ENCODE results near the gene NAA80. TPM values are rescaled to one million over a fixed set of nuclear protein-coding genes. Genes with fewer than 3 reads are reported as not detected.

Gene NAA80
- total RNA-seq, 3 donors from 2014 or later (not counting 1 experiment from before 2014, with no cell fraction given) = 22.2 to 30.3 (median 29.6) TPM

DNA sequence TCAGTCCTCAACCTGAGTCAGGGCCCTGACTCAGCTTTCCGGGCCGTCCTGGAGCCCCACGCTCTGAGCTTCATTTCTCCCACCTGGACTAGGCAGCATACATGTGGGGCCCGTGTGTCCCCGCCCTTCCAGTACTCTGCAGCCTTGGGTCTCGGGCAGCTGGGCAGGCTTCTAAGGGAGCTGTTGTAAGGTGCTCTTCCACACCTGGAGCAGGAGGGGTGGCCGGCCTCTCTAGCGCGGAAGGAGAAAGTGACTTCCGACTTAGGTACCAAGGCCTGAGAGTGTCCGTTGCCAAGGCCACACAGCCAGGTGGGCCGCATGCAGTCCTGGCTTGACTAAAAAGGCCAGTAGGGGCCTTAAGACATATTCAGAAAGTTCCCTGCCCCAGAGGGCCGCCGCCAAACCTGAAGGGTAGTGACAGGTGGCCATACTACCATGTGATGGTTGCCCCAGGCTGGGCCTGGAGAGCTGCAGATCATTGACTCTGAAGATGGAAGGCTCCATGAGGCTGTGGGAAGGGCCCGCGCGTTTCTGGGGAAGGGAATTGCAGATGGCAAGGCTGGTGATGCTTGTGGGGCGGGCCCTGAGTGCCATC is 39.7 kb downstream of the NAA80 start:
- peak overlapping the region; percentile 71 to 84 for H3K27ac Mint-ChIP-seq
- no peak for DNase-seq
- WGBS (ENCODE audit: insufficient coverage) = 64% methylated on average over 18 of the region's 18 CpGs
- Histone ChIP-seq H3K9me3 (ENCODE audit: control insufficient read depth, insufficient read depth, low read length) (no peaks in the 10 kb centered on the region), H3K27me3 (ENCODE audit: control insufficient read depth, insufficient read depth, low read length) (no peaks in the 10 kb centered on the region), H3K4me3 (ENCODE audit: low read length) (no peak overlapping the region), H3K27ac (ENCODE audit: low read length) (peak overlapping the region; percentile 43), H3K36me3 (ENCODE audit: control insufficient read depth, insufficient read depth, low read length) (peaks cover 42% of the 10 kb centered on the region), H3K4me1 (ENCODE audit: control insufficient read depth, insufficient read depth, low read length) (peaks cover 27% of the 10 kb centered on the region)
- H3K27me3 Mint-ChIP-seq (ENCODE audit: low read depth in 2 of 2) = no peaks in the 10 kb centered on the region
- peaks cover 5 to 20% of the 10 kb centered on the region in 2 donors for H3K4me1 Mint-ChIP-seq
- peak in 2 of 3 donors; percentile 11 to 15 for ATAC-seq
- peak overlapping the region; percentile 77 for H3K4me3 Mint-ChIP-seq
- no peaks in the 10 kb centered on the region for H3K9me3 Mint-ChIP-seq
- no peaks in the 10 kb centered on the region for H3K36me3 Mint-ChIP-seq
- intact Hi-C loops (cut with micrococcal nuclease) = loop anchor here (1.0 kb wide), 3 partner anchors 13 to 33 kb away; partner anchors contain the start of gene IFRD2
- TF ChIP-seq, protein P1, sequence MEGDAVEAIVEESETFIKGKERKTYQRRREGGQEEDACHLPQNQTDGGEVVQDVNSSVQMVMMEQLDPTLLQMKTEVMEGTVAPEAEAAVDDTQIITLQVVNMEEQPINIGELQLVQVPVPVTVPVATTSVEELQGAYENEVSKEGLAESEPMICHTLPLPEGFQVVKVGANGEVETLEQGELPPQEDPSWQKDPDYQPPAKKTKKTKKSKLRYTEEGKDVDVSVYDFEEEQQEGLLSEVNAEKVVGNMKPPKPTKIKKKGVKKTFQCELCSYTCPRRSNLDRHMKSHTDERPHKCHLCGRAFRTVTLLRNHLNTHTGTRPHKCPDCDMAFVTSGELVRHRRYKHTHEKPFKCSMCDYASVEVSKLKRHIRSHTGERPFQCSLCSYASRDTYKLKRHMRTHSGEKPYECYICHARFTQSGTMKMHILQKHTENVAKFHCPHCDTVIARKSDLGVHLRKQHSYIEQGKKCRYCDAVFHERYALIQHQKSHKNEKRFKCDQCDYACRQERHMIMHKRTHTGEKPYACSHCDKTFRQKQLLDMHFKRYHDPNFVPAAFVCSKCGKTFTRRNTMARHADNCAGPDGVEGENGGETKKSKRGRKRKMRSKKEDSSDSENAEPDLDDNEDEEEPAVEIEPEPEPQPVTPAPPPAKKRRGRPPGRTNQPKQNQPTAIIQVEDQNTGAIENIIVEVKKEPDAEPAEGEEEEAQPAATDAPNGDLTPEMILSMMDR (IDR thresholded peaks at IDR 0.05) = no peak

DNA sequence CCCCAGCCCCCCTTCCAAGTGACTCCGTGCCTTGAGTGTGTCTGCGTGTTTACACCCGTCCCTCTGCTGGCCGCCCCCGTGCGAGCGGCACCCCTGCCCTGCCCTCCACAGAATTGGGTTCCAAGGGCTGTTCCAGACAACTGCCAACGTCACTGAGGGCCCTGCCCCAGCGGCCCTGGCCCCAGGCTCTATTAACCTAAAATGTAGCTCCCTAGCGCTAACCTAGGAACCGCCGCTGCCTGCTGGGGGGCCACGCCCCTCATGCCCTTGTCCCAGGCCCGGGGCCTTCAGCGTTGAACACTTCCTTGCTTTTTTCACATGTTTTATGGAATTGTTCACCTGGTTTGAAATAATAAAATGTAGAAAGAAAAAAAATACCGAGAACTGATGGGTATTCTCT is 40.2 kb downstream of the NAA80 start:
- ATAC-seq (no peak), DNase-seq (no peak)
- H3K36me3 ChIP-seq (ENCODE audit: control insufficient read depth, insufficient read depth, low read length) = peaks cover 47% of the 10 kb centered on the region
- Mint-ChIP-seq H3K27me3 (ENCODE audit: low read depth in 2 of 2) (no peaks in the 10 kb centered on the region), H3K27ac (peak overlapping the region; percentile 54 to 71), H3K36me3 (no peaks in the 10 kb centered on the region), H3K4me3 (peak overlapping the region; percentile 45), H3K4me1 (peaks cover 5 to 24% of the 10 kb centered on the region in 2 donors), H3K9me3 (no peaks in the 10 kb centered on the region)
- TF ChIP-seq, protein P1 (IDR thresholded peaks at IDR 0.05) = no peak
- WGBS (ENCODE audit: insufficient coverage) = 90% methylated on average over 16 of the region's 16 CpGs
- H3K4me3 ChIP-seq (ENCODE audit: low read length) = no peak overlapping the region
- intact Hi-C loops (cut with micrococcal nuclease) = no loop called here
- no peaks in the 10 kb centered on the region for H3K9me3 ChIP-seq (ENCODE audit: control insufficient read depth, insufficient read depth, low read length)
- H3K27me3 ChIP-seq (ENCODE audit: control insufficient read depth, insufficient read depth, low read length) = no peaks in the 10 kb centered on the region
- H3K4me1 ChIP-seq (ENCODE audit: control insufficient read depth, insufficient read depth, low read length) = peaks cover 33% of the 10 kb centered on the region
- H3K27ac ChIP-seq (ENCODE audit: low read length) = no peak overlapping the region

DNA sequence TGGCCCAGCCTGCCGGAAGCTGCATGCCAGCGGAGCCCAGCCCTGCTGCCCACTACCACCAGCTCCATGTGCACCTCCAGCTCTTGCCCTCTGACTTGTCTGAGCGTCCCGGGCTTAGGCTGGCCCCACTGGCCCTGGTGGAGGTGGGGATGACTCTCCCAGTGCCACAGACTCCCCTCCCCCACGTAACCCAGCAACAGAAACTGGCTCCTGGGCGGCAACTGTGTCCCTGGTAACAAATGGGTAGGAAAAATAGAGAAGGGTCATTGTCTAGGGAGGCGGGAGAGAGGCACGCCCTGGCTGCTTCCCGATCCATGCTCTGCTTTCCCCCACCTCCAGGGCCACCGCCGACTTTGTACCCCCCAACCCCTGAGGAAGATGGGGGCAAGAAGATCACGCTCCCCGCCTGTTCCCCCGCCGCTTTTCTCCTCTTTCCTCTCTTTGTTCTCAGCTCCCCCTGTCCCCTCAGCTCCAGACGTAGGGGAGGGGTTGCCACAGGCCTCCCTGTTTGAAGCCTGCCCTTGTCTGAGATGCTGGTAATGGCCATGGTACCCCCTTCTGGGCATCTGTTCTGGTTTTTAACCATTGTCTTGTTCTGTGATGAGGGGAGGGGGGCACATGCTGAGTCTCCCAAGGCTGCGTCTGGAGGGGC is 41.0 kb downstream of the NAA80 start:
- peaks cover 53% of the 10 kb centered on the region for H3K36me3 ChIP-seq (ENCODE audit: control insufficient read depth, insufficient read depth, low read length)
- peak overlapping the region; percentile 54 to 71 for H3K27ac Mint-ChIP-seq
- peak overlapping the region; percentile 17 for H3K4me3 Mint-ChIP-seq

More for the DNA sequence above, 41.0 kb downstream of the NAA80 start:
- H3K27me3 ChIP-seq (ENCODE audit: control insufficient read depth, insufficient read depth, low read length) = no peaks in the 10 kb centered on the region
- DNase-seq = no peak
- Mint-ChIP-seq H3K9me3 (no peaks in the 10 kb centered on the region), H3K27me3 (ENCODE audit: low read depth in 2 of 2) (no peaks in the 10 kb centered on the region), H3K4me1 (peaks cover 5 to 33% of the 10 kb centered on the region in 2 donors), H3K36me3 (no peaks in the 10 kb centered on the region)
- H3K4me1 ChIP-seq (ENCODE audit: control insufficient read depth, insufficient read depth, low read length) = peaks cover 37% of the 10 kb centered on the region
- TF ChIP-seq, protein P1 (IDR thresholded peaks at IDR 0.05) = no peak
- H3K4me3 ChIP-seq (ENCODE audit: low read length) = no peak overlapping the region
- no peaks in the 10 kb centered on the region for H3K9me3 ChIP-seq (ENCODE audit: control insufficient read depth, insufficient read depth, low read length)
- no peak overlapping the region for H3K27ac ChIP-seq (ENCODE audit: low read length)
- intact Hi-C loops (cut with micrococcal nuclease) = no loop called here
- ATAC-seq = no peak
- WGBS (ENCODE audit: insufficient coverage) = 98% methylated on average over 10 of the region's 17 CpGs

Data from natural killer cell (primary cell).